Loucy (cell line): ENCODE results near the gene AIF1L.
"Not testable (repeated sequence)": the region's sequence is repeated elsewhere in the genome, so short reads cannot be mapped to it uniquely, and the experiment has no call there.

ENCODE experiments used
- H2AFZ ChIP-seq: fragments of 200-600 bp; sonication (generic); 2 replicates; pipeline ENCODE4 v1.6.0; 2016; ENCODE audit warnings: antibody characterized with exemption, mild to moderate bottlenecking, low read length, moderate library complexity
- H3F3A ChIP-seq: fragments of 200-600 bp; 2 replicates; pipeline ENCODE4 v1.6.0; 2016; ENCODE audit warnings: antibody characterized with exemption, low read depth, mild to moderate bottlenecking
- H3K27me3 ChIP-seq: fragments of 200-600 bp; sonication (generic); 2 replicates; pipeline ENCODE4 v1.6.1; 2014; ENCODE audit warnings: low read length, mild to moderate bottlenecking; ENCODE audit not compliant: insufficient read depth, poor library complexity, severe bottlenecking
- H3K36me3 ChIP-seq: fragments of 200-600 bp; sonication (generic); 2 replicates; pipeline ENCODE4 v1.6.1; 2016; ENCODE audit warnings: low read length; ENCODE audit not compliant: insufficient read depth
- H3K4me1 ChIP-seq: fragments of 200-600 bp; sonication (generic); 2 replicates; pipeline ENCODE4 v1.5.1; 2014; ENCODE audit warnings: low read length, mild to moderate bottlenecking; ENCODE audit not compliant: insufficient read depth, poor library complexity, severe bottlenecking
- H3K4me2 ChIP-seq: fragments of 200-600 bp; sonication (generic); 2 replicates; pipeline ENCODE4 v1.6.0; 2014; ENCODE audit warnings: antibody characterized with exemption, low read length, low read depth, mild to moderate bottlenecking; ENCODE audit not compliant: poor library complexity, severe bottlenecking
- H3K4me3 ChIP-seq: fragments of 200-600 bp; sonication (generic); 2 replicates; pipeline ENCODE4 v1.5.1; 2014; ENCODE audit warnings: low read length, mild to moderate bottlenecking, mixed read lengths; ENCODE audit not compliant: poor library complexity, severe bottlenecking
- H3K79me2 ChIP-seq: fragments of 200-600 bp; sonication (generic); 2 replicates; pipeline ENCODE4 v1.6.1; 2014; ENCODE audit warnings: low read length; ENCODE audit not compliant: insufficient read depth
- H3K9ac ChIP-seq: fragments of 200-600 bp; sonication (generic); 2 replicates; pipeline ENCODE4 v1.6.0; 2014; ENCODE audit warnings: mild to moderate bottlenecking, low read depth, low read length, moderate library complexity; ENCODE audit not compliant: poor library complexity, severe bottlenecking
- H3K9me2 ChIP-seq: fragments of 200-600 bp; sonication (generic); replicated peaks from 2 replicates; pipeline ENCODE4 v1.6.1; 2016; ENCODE audit warnings: low read depth, low read length, mixed read lengths
- H3K9me3 ChIP-seq: fragments of 200-600 bp; sonication (generic); 2 replicates; pipeline ENCODE4 v1.6.1; 2014; ENCODE audit warnings: mild to moderate bottlenecking, antibody characterized with exemption, low read length, low read depth; ENCODE audit not compliant: insufficient read depth
- H4K20me1 ChIP-seq: fragments of 200-600 bp; sonication (generic); 2 replicates; pipeline ENCODE4 v1.6.0; 2014; ENCODE audit warnings: antibody characterized with exemption, low read length, mild to moderate bottlenecking; ENCODE audit not compliant: insufficient read depth, poor library complexity, severe bottlenecking
- EZH2phosphoT487 ChIP-seq: fragments of 200-600 bp; IDR thresholded peaks from 2 replicates; pipeline ENCODE4 v1.6.1; 2018; ENCODE audit warnings: antibody characterized with exemption, mild to moderate bottlenecking, moderate library complexity, borderline replicate concordance
- TF ChIP-seq, protein P1 (sequence below): fragments of 200-600 bp; sonication (generic); conservative IDR thresholded peaks from 2 replicates; pipeline ENCODE4 v1.5.1; 2014; ENCODE audit warnings: mild to moderate bottlenecking, antibody characterized with exemption, low read length

The AIF1L gene

DNA sequence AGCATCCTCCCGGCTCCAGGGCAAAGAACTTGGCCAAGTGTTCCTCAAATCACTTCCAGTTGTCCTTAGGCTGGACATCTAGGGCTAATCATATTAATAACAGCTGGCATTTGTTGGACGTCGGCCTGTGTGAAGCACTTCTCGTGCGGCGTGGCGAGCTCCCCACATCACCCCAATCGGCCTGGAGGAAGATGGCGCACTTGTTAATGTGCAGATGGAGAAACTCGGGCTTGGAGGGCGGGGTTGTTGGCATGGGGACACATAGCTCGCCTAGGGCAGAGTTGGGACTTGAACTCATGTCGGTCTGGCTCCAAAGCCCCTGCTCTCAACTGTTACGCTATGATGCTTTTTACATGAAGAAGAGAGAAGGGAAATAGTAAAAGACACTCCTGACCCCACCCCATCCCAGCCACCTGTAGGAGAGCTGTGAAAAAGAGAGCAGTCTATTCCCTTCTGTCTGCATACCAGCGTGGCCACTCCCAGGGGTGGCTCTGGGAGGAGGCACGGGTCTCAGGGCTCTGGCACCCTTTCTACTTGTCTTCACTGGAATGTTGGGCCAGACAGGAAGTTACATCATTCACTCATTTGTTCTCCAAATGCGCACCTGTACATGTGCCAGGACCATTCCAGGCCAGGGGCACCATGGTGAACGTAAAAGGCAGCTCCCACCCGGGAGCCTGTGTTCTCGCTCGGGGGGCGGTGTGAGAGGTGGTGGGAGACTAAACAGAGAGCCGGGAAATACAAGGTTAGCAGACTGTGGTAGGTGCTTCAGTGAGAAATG is 16.2 kb downstream of the AIF1L start:
- Histone ChIP-seq H3K4me1 (peaks cover 4% of the 10 kb centered on the region), H3K9me2 (no peaks in the 10 kb centered on the region), H3K9ac (no peak overlapping the region), H2AFZ (no peak overlapping the region), H3K4me3 (no peak overlapping the region), H3K79me2 (no peaks in the 10 kb centered on the region), H3K9me3 (no peaks in the 10 kb centered on the region), H3K27me3 (no peaks in the 10 kb centered on the region), H3K36me3 (no peaks in the 10 kb centered on the region), H3K4me2 (no peak overlapping the region), H3F3A (no peaks in the 10 kb centered on the region), H4K20me1 (no peaks in the 10 kb centered on the region)
- no peak for TF ChIP-seq EZH2phosphoT487
- TF ChIP-seq, protein P1, sequence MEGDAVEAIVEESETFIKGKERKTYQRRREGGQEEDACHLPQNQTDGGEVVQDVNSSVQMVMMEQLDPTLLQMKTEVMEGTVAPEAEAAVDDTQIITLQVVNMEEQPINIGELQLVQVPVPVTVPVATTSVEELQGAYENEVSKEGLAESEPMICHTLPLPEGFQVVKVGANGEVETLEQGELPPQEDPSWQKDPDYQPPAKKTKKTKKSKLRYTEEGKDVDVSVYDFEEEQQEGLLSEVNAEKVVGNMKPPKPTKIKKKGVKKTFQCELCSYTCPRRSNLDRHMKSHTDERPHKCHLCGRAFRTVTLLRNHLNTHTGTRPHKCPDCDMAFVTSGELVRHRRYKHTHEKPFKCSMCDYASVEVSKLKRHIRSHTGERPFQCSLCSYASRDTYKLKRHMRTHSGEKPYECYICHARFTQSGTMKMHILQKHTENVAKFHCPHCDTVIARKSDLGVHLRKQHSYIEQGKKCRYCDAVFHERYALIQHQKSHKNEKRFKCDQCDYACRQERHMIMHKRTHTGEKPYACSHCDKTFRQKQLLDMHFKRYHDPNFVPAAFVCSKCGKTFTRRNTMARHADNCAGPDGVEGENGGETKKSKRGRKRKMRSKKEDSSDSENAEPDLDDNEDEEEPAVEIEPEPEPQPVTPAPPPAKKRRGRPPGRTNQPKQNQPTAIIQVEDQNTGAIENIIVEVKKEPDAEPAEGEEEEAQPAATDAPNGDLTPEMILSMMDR = no peak

DNA sequence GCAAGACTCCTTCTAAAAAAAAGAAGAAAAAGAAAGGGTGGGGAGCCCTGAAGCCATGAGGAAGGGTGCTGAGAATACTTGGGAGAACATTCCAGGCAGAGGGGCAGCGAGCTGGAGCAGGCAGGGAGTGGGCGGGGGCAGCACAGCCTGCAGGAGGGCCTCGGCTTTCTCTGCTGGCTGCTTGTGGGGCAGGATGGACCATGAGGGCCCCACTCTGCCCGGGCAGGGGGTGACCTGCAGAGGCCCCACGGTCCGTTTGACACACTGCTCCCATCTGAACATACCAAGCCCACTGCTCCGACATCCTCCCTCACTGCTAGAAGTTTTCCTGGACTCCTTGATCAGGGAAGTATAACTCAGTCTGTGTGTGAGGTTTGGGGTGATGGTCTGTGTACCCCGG is 17.3 kb downstream of the AIF1L start:
- H3K27me3 ChIP-seq = no peaks in the 10 kb centered on the region

DNA sequence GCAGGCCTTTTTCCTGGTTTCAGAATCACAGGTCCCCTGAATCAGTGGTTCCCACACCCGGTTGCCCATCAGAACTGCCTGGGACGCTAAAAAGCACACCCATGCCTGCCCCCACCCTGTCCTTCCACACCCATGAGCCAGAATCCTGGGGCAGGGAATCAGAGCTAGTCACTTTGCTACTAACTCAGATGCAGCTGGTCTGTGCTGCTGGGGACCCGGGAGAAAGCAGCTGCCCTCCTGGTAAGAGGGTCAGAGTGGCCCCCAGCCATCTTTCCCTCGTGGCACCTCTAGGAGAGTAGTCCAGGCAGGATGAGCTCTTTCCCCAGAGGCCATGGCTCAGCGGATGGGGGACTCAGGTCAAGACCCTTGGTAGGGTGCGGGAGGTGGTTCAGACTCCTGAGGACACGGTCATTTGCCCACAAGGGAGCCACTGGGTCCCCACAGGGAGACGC is 17.8 kb downstream of the AIF1L start:
- Histone ChIP-seq H3K9me2 (no peaks in the 10 kb centered on the region), H4K20me1 (no peaks in the 10 kb centered on the region), H3K4me3 (no peak overlapping the region), H2AFZ (no peak overlapping the region), H3K79me2 (no peaks in the 10 kb centered on the region), H3K27me3 (no peaks in the 10 kb centered on the region), H3F3A (no peaks in the 10 kb centered on the region), H3K4me2 (no peak overlapping the region), H3K9me3 (no peaks in the 10 kb centered on the region), H3K9ac (no peak overlapping the region), H3K4me1 (peaks cover 4% of the 10 kb centered on the region), H3K36me3 (no peaks in the 10 kb centered on the region)
- TF ChIP-seq, protein P1 = no peak
- no peak for TF ChIP-seq EZH2phosphoT487

More for the DNA sequence above, 17.3 kb downstream of the AIF1L start:
- H3F3A ChIP-seq = no peaks in the 10 kb centered on the region
- no peaks in the 10 kb centered on the region for H3K9me3 ChIP-seq
- H3K4me2 ChIP-seq = no peak overlapping the region
- no peak overlapping the region for H2AFZ ChIP-seq
- no peaks in the 10 kb centered on the region for H3K79me2 ChIP-seq
- peaks cover 4% of the 10 kb centered on the region for H3K4me1 ChIP-seq
- no peaks in the 10 kb centered on the region for H3K36me3 ChIP-seq
- H3K9ac ChIP-seq = no peak overlapping the region
- no peak overlapping the region for H3K4me3 ChIP-seq
- no peaks in the 10 kb centered on the region for H4K20me1 ChIP-seq
- H3K9me2 ChIP-seq = no peaks in the 10 kb centered on the region
- no peak for TF ChIP-seq EZH2phosphoT487
- TF ChIP-seq, protein P1 = no peak

DNA sequence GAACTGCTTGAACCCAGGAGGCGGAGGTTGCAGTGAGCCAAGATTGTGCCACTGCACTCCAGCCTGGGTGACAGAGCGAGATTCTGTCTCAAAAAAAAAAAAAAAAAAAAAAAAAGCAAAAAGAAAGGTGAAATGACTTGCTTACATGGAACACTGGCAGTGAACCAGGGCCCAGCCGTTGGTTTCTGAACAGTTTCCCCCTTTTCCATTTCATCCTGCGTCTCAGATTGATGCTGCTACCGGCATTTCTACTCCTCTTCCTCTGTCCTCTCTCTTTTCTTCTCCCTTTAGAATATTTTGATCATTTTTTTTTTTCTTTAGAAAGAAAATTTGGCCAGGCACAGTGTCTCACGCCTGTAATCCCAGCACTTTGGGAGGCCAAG is 19.0 kb downstream of the AIF1L start:
- not testable (repeated sequence) for H3K4me1 ChIP-seq, H3K9ac ChIP-seq, H3K36me3 ChIP-seq, H3K4me3 ChIP-seq, H3K9me2 ChIP-seq, H3K4me2 ChIP-seq, H2AFZ ChIP-seq, H3K27me3 ChIP-seq, H3F3A ChIP-seq, H3K79me2 ChIP-seq, H4K20me1 ChIP-seq, H3K9me3 ChIP-seq
